ENCODE data around the gene CDC25B. TPM values are rescaled to one million over a fixed set of nuclear protein-coding genes. Genes with fewer than 3 reads are reported as not detected.

CDC25B gene
- total RNA-seq, 3 donors from 2014 or later (not counting 1 experiment from before 2014, with no cell fraction given), result 123 to 147 (median 143) TPM

DNA sequence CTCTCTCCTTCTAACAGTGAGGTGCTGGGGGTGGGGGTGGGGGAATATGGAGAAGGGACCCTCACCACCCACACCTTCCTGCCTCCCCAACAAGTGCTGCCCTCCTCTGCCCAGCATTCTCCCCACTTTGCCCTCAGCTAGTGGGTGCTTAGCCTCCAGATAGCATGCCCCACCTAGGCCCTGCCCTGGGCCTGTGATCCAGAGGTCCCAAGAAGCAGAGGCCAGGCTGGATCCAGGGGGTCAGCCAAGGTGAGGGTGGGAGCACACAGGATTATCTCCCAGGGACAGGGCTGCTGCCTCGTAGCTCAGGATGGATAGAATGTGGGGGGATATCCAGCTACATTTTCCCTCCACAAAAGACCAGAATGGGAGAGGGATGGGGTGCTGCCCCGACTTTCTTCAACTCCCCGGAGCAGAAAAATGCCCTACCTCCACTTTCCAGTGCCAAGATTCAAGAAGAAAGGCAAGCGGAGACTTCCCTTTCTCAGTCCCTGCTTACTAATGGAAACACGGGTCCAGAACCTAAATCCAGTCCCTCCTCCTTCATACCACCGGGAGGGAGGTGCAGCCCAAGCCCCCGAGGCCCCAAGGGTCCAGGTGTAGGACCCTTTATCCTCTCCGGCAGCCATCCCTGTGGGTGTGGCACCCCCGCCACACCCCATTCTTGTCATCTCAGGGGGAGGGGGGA is 29.5 kb upstream of the CDC25B start:
- no peaks in the 10 kb centered on the region for H3K36me3 ChIP-seq (ENCODE audit: control insufficient read depth, insufficient read depth, low read length)
- 39% methylated on average over 8 of the region's 9 CpGs for WGBS (ENCODE audit: insufficient coverage)
- no peaks in the 10 kb centered on the region for H3K9me3 Mint-ChIP-seq
- H3K9me3 ChIP-seq (ENCODE audit: control insufficient read depth, insufficient read depth, low read length), result no peaks in the 10 kb centered on the region
- no peak for ATAC-seq
- TF ChIP-seq CTCF (IDR thresholded peaks at IDR 0.05), result no peak
- peaks cover 45% of the 10 kb centered on the region for H3K4me1 ChIP-seq (ENCODE audit: control insufficient read depth, insufficient read depth, low read length)
- intact Hi-C loops (cut with micrococcal nuclease), result no loop called here
- peak overlapping the region; percentile 76 for H3K4me3 Mint-ChIP-seq
- no peaks in the 10 kb centered on the region for H3K27me3 ChIP-seq (ENCODE audit: control insufficient read depth, insufficient read depth, low read length)
- H3K27ac ChIP-seq (ENCODE audit: low read length), result no peak overlapping the region
- H3K4me3 ChIP-seq (ENCODE audit: low read length), result peak overlapping the region; percentile 81
- no peaks in the 10 kb centered on the region for H3K36me3 Mint-ChIP-seq
- peaks cover 5 to 33% of the 10 kb centered on the region in 2 donors for H3K4me1 Mint-ChIP-seq
- peak overlapping the region in 1 of 2 donors; percentile 94 for H3K27ac Mint-ChIP-seq
- no peaks in the 10 kb centered on the region for H3K27me3 Mint-ChIP-seq (ENCODE audit: low read depth in 2 of 2)
- DNase-seq, result no peak

GRCh38 chr20:3767110-3767426 is 29.0 kb upstream of the CDC25B start:
- under 1% methylated on average over 20 of the region's 21 CpGs for WGBS (ENCODE audit: insufficient coverage)
- Histone ChIP-seq H3K27me3 (ENCODE audit: control insufficient read depth, insufficient read depth, low read length) (no peaks in the 10 kb centered on the region), H3K4me3 (ENCODE audit: low read length) (peak overlapping the region; percentile 81), H3K9me3 (ENCODE audit: control insufficient read depth, insufficient read depth, low read length) (no peaks in the 10 kb centered on the region), H3K4me1 (ENCODE audit: control insufficient read depth, insufficient read depth, low read length) (peaks cover 45% of the 10 kb centered on the region), H3K27ac (ENCODE audit: low read length) (no peak overlapping the region), H3K36me3 (ENCODE audit: control insufficient read depth, insufficient read depth, low read length) (no peaks in the 10 kb centered on the region)
- peak overlapping the region in 1 of 2 donors; percentile 94 for H3K27ac Mint-ChIP-seq
- peaks cover 5 to 33% of the 10 kb centered on the region in 2 donors for H3K4me1 Mint-ChIP-seq
- no peak for TF ChIP-seq CTCF (IDR thresholded peaks at IDR 0.05)
- no peaks in the 10 kb centered on the region for H3K36me3 Mint-ChIP-seq
- DNase-seq (peak in 1 of 2 donors; percentile 54), ATAC-seq (no peak)
- H3K27me3 Mint-ChIP-seq (ENCODE audit: low read depth in 2 of 2), result no peaks in the 10 kb centered on the region
- no peaks in the 10 kb centered on the region for H3K9me3 Mint-ChIP-seq
- H3K4me3 Mint-ChIP-seq, result peak overlapping the region; percentile 76
- intact Hi-C loops (cut with micrococcal nuclease), result no loop called here

DNA sequence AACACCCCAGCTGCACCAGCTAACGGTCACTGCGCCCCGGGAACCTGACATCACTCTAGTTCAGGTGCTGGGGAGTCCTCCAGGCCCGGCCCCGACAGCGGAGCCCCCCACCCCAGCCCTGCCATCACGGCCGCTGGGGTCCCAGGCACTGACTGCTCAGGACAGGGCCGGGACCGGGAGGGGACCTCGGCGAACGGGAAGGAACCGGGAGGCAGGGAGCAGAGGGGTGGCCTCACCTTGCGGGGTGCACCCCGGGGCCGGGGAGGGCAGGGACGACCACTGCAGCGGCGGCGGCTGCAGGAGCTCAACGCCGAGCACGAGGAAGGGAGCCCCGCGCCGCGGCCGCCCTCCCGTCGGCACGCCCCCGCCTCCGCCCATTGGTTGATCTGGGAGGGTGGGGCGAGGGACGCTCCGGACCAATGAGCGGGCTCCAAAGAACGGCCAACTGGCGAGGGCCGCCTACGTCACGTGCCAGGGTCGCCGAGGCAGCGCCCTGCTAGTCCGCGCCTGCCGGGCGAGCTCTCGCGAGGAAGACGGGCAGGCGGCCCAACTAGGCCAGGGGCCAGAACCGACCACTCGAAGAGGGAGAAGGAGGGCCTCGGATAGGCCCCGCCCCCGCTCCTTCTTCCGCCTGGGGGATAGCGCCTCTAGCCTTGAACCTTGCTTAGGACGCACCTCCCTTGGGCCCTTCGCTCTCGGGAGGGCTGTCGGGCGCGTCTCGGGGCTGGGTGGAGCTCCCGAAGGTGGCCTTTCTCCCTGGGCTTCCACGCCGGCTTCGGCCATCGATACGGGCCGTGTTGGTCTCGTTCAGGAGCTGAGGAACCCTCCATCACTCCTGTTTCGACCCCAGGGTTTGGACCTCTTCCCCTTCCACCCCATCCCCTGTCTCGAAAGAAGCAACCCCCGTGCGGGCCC is 28.4 kb upstream of the CDC25B start, which contains the start of gene ADISSP:
Gene ADISSP (minus strand): TSS at position 327 of the 915 bp plus-strand sequence. CDS start 7,653 bp downstream, outside the sequence.
- H3K4me1 ChIP-seq (ENCODE audit: control insufficient read depth, insufficient read depth, low read length), result peaks cover 45% of the 10 kb centered on the region
- H3K4me3 ChIP-seq (ENCODE audit: low read length), result peak within 1 kb of the TSS; percentile 91
- Mint-ChIP-seq H3K27ac (peak within 1 kb of the TSS; percentile 83 to 94), H3K36me3 (no peaks in the 10 kb centered on the region), H3K4me3 (peak within 1 kb of the TSS; percentile 88), H3K9me3 (no peaks in the 10 kb centered on the region), H3K4me1 (peaks cover 5 to 33% of the 10 kb centered on the region in 2 donors), H3K27me3 (ENCODE audit: low read depth in 2 of 2) (no peaks in the 10 kb centered on the region)
- ATAC-seq (peak; percentile 87 to 96 (median 91)), DNase-seq (peak; percentile 96 to 98)
- peak within 1 kb of the TSS; percentile 98 for H3K27ac ChIP-seq (ENCODE audit: low read length)
- H3K27me3 ChIP-seq (ENCODE audit: control insufficient read depth, insufficient read depth, low read length), result no peaks in the 10 kb centered on the region
- H3K36me3 ChIP-seq (ENCODE audit: control insufficient read depth, insufficient read depth, low read length), result no peaks in the 10 kb centered on the region
- H3K9me3 ChIP-seq (ENCODE audit: control insufficient read depth, insufficient read depth, low read length), result no peaks in the 10 kb centered on the region
- no peak for TF ChIP-seq CTCF (IDR thresholded peaks at IDR 0.05)
- WGBS (ENCODE audit: insufficient coverage), result under 1% methylated on average over 80 of the region's 80 CpGs
- intact Hi-C loops (cut with micrococcal nuclease), result loop anchor here (1.0 kb wide), 2 partner anchors 28 to 53 kb away; partner anchors contain the start of gene AP5S1
